Left lung (tissue), 10 donors: Measurements from ENCODE around the gene SLC2A11. TPM values are rescaled to one million over a fixed set of nuclear protein-coding genes. Genes with fewer than 3 reads are reported as not detected.

Experiments
- ATAC-seq: fragments of 200-7000 bp; cut with Tn5 transposase; one replicate; pipeline ENCODE4 v1.9.1; 2020; ENCODE audit warnings: moderate library complexity
- DNase-seq, 4 donors: peaks; one replicate each; pipeline ENCODE4 v3.0.0-alpha.2; 2013 to 2020
- H3K27ac ChIP-seq, 2 donors: fragments of 200-600 bp; sonication (generic) in 1 of 2; one replicate each; pipeline versions ENCODE4 v1.5.0 to v1.8.0; 2020 to 2021
- H3K27me3 ChIP-seq, 2 donors: fragments of 200-600 bp; sonication (generic) in 1 of 2; one replicate each; pipeline versions ENCODE4 v1.5.0 to v1.8.0; 2020 to 2021
- H3K36me3 ChIP-seq, 2 donors: fragments of 200-600 bp; sonication (generic) in 1 of 2; one replicate each; pipeline versions ENCODE4 v1.5.0 to v1.8.0; 2020 to 2021
- H3K4me1 ChIP-seq, 2 donors: fragments of 200-600 bp; one replicate each; pipeline ENCODE4 v1.8.0; 2021
- H3K4me3 ChIP-seq, 2 donors: fragments of 200-600 bp; sonication (generic) in 1 of 2; one replicate each; pipeline versions ENCODE4 v1.5.0 to v1.8.0; 2020 to 2021; ENCODE audit warnings: mild to moderate bottlenecking in 1 of 2
- H3K9me3 ChIP-seq, 2 donors: fragments of 200-600 bp; sonication (generic) in 1 of 2; one replicate each; pipeline versions ENCODE4 v1.5.0 to v1.8.0; 2020 to 2021
- CTCF ChIP-seq, 2 donors: fragments of 200-600 bp; sonication (generic) in 1 of 2; IDR thresholded peaks; one replicate each; pipeline versions ENCODE4 v1.5.0 to v1.8.0; 2021; ENCODE audit warnings: antibody characterized with exemption in 2 of 2
- intact Hi-C, 2 donors: fragments of 100-400 bp; cut with DNase I; formaldehyde crosslinking; loops; one replicate each; pipeline versions ENCODE4 v1.11.2 to v1.14.2; 2022
- polyA plus RNA-seq, 6 donors: library from polyadenylated mRNA; unstranded; fragments of 120-200 nt; gene quantifications; one replicate each; pipeline ENCODE4 v1.2.1, GENCODE V29; 2013; ENCODE audit not compliant: insufficient read length in 6 of 6
- total RNA-seq, 2 donors: library from RNA; stranded (reverse); fragmentation: NEBNext Ultra II Directional; extraction: Animal tissue kit (Norgen Biotek cat#: 25700); gene quantifications; one replicate each; pipeline ENCODE4 v1.2.1, GENCODE V29; 2021
- donor health status: DM: no; HTN: yes; CAD: no.
- donor health status: DM: no; HTN: no; CAD: no.

Gene SLC2A11
- total and polyA plus RNA-seq, 8 donors, result 9.9 to 26.7 (median 18.9) TPM

DNA sequence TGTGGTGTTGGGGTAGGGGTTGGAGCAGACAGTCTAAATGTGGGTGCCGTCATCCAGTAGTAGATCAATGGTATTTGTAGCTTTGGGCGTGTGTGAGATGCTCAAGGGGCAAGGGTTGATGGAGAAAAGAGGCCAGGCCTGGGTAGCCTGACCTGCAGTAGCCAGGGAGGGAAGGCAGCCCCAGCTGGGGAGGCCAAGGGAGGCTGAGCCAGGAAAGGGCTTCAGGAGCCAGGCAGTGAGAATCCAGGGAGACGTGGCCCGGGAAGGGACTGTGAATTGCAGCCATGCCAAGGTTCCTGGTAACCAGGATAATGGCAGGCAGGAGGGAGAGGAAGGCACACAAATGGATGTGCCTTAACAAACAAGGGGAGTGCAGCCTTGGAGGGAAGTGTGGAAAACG is 16.4 kb upstream of the SLC2A11 start:
- Histone ChIP-seq H3K27me3 (no peaks in the 10 kb centered on the region), H3K9me3 (no peaks in the 10 kb centered on the region), H3K27ac (no peak overlapping the region), H3K4me3 (no peak overlapping the region), H3K4me1 (peaks cover 14 to 29% of the 10 kb centered on the region in 2 donors), H3K36me3 (peaks cover 0 to 9% of the 10 kb centered on the region in 2 donors)
- intact Hi-C loops, result loop anchor here in 1 of 2 donors (10.0 kb wide), 1 partner anchor 296 kb away; no protein-coding TSS in a partner anchor
- peak in 1 of 4 donors; percentile 30 for DNase-seq
- no peak for ATAC-seq
- no peak for TF ChIP-seq CTCF (IDR thresholded peaks at IDR 0.05)

DNA sequence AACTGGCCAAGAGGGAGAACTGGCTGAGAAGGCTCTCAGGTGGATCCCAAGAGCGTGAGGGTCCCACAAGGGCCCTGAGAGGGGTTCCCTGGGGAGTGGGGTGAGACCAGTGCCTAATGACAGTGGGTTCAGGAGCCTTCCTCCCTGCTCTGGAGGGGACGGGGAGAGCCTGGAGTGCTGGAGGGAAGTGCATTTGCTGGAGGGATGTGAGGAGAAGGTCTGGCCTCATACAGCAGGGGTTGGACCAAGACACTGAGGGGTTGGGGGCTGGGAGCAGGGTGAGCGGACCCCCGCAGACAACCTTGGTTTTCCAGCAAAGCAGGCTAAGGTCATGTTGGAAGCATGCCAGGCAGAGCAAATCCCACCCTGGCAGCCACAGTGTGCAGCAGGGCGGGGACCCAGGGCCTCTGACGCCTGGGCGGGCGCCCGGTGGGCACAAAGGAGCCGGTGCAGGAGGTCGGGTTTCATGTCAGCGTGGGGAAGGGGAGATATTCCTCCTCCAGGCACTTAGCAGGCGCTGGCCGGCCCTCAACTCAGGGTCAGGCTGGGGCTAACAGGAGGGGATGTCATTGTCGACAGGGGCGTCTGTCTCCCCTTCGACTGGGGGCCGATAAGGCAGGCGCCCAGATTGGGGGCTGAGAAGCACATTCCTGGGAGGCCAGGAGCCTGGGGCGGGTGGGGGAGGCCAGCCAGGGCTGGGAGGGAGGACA is 15.8 kb upstream of the SLC2A11 start:
- ATAC-seq, result no peak
- TF ChIP-seq CTCF (IDR thresholded peaks at IDR 0.05), result no peak
- Histone ChIP-seq H3K27ac (no peak overlapping the region), H3K27me3 (no peaks in the 10 kb centered on the region), H3K4me1 (peaks cover 20 to 34% of the 10 kb centered on the region in 2 donors), H3K4me3 (no peak overlapping the region), H3K36me3 (peaks cover 0 to 3% of the 10 kb centered on the region in 2 donors), H3K9me3 (no peaks in the 10 kb centered on the region)
- DNase-seq, result peak in 1 of 4 donors; percentile 68
- intact Hi-C loops, result loop anchor here in 1 of 2 donors (10.0 kb wide), 1 partner anchor 297 kb away; no protein-coding TSS in a partner anchor

DNA sequence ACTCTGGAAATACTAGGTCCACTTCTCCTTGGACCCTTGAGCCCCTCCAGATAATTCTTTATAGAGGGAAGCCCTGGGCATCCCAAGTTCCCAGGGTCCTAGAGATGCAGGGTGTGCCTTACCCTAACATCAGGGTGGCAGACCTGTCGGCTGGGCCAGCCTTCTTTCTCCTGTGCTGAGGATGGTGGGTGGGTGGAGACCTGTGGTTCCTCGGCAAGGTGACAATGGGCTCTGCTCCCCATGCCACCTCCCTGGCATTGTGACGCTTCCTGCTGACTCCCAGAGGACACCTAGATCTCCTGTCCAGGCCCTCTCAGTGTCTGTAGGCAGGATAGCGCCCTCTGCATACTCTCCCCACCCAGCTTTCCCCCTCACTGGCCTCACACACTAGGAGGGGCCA is 15.1 kb upstream of the SLC2A11 start:
- H3K27me3 ChIP-seq, result no peaks in the 10 kb centered on the region
- no peaks in the 10 kb centered on the region for H3K36me3 ChIP-seq
- intact Hi-C loops, result loop anchor here in 1 of 2 donors (10.0 kb wide), 1 partner anchor 298 kb away; no protein-coding TSS in a partner anchor
- peak in 1 of 4 donors; percentile 32 for DNase-seq
- ATAC-seq, result no peak
- TF ChIP-seq CTCF (IDR thresholded peaks at IDR 0.05), result no peak
- no peak overlapping the region for H3K27ac ChIP-seq
- no peak overlapping the region for H3K4me3 ChIP-seq
- H3K9me3 ChIP-seq, result no peaks in the 10 kb centered on the region
- peaks cover 20 to 32% of the 10 kb centered on the region in 2 donors for H3K4me1 ChIP-seq

- H3K4me1 ChIP-seq, result peaks cover 11 to 21% of the 10 kb centered on the region in 2 donors
- H3K27ac ChIP-seq, result no peak overlapping the region
- H3K9me3 ChIP-seq, result no peaks in the 10 kb centered on the region
- ATAC-seq, result no peak
- no peaks in the 10 kb centered on the region for H3K36me3 ChIP-seq
- no peak for TF ChIP-seq CTCF (IDR thresholded peaks at IDR 0.05)
- no peak overlapping the region for H3K4me3 ChIP-seq
- intact Hi-C loops, result loop anchor here in 1 of 2 donors (10.0 kb wide), 1 partner anchor 300 kb away; no protein-coding TSS in a partner anchor
- peak in 1 of 4 donors; percentile 34 for DNase-seq
- H3K27me3 ChIP-seq, result peaks cover 0 to 1% of the 10 kb centered on the region in 2 donors
Measured at GRCh38 chr22:23844739-23845202, 12.9 kb upstream of the SLC2A11 start.
